Stimulated activated CD4-positive, alpha-beta T cell treated with anti-CD3 and anti-CD28 coated beads, TNF-alpha, amount 100 ng/mL, for 1 hour (primary cell): ENCODE measurements around the gene SERPINA1.
"Not testable (repeated sequence)": the region's sequence is repeated elsewhere in the genome, so short reads cannot be mapped to it uniquely, and the experiment has no call there.

Source experiments
- DNase-seq, 3 donors: peaks; one replicate each; pipeline ENCODE4 v3.0.0-alpha.2; 2020; ENCODE audit warnings: low read depth in 3 of 3, low spot score in 1 of 3

Gene SERPINA1

DNA sequence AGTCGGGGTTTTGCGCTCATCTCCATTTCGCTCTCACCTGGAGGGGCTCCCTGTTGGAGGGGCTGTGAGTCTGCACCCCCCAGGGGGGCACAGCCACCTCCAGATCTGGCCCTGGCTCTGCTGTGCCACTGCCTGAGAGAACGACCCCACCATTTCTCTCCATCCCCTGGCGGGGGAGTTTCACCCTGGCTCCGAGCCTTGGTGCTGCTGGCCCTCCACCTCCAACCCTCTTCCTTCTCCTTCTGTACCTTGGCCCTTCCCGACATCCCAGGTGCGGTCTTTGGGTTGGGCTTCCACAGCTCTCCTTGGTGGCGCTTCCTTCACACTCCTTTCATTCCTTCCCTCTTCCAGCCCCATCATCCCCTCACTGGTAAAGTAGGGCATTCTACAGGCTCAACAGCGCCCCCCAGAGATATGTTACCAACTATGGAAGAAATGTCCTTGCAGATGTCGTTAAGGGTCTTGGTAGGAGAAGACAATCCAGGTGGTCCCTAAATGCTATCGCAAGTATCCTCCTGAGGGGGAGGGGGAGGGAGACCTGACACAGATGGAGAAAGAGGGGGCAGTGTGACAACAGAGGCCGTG, 16.3 kb downstream of the SERPINA1 start:
- DNase-seq: no peak

DNA sequence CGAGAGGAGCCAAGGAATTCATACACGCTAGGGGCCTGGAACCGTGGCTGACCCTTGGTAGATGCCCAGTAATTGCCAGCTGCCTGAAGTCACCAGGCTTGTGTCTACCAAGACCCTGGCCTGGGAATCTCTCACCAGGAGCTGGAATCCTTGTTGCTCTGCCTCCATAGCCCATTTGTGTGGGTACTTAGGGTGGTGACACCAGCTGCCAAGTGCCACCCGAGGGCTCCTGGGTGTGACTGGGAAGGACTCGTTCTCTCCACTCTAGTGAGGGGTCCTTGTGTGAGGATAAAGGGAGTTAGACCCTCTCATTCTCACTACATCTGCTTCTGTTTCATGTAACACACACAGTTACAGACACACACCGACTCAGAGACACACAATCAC, 17.9 kb downstream of the SERPINA1 start:
- no peak for DNase-seq

DNA sequence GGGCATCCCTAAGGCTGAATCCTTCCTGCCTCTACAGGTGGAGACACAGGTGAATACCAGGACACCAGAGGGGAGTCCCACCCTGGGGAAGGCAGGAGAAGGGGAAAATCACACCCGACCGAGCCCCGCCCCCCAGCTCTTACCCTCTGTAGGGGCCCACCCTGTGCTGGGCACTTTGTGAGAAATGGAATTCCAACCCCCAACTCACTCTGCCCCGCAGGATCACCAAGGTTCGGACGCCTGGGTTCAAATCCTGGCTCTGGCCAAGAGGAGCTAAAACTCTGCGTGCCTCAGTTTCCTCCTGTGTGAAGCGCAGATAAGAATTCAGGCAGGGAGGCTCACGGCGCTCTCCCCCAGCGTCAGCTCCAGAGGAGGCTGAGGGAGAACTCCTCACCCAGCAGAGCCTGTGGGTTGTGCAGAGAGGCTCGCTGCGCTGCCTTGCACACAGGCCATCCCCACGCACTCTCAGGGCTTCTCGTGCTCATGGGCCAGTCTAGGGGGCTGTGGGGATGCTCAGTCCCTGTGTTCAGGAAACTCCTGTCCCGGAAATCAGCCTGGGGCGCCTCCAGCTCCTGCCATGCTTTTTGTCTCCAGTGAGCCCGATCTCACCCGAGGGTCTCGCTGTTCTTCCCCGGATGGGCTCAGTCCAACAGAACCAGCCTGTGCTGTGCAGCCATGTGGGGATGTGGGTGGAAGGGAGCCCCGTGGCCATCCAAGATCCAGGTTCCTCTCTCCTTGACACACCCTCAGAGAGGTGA, 18.5 kb downstream of the SERPINA1 start:
- not testable (repeated sequence) for DNase-seq

DNA sequence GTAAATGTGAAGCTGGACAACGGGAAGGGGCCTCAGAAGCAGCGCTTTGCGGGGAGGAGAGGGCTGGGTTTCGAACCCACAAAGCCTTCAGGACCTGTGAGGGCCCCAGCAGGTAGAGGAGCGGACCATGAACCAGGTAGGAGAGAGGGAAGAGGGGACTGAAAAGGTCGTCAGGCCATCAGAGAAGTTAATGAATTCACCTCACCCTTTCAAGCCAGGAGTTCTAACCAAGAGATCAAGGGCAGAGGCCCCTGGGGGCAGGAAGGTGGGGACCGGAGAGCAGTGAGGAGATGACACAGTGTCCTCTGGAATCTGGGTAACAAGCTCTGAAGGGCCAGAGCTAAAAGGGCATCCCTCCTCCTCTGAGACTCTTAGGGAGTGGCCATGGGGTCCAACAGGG, 19.4 kb downstream of the SERPINA1 start:
- DNase-seq: no peak

DNA sequence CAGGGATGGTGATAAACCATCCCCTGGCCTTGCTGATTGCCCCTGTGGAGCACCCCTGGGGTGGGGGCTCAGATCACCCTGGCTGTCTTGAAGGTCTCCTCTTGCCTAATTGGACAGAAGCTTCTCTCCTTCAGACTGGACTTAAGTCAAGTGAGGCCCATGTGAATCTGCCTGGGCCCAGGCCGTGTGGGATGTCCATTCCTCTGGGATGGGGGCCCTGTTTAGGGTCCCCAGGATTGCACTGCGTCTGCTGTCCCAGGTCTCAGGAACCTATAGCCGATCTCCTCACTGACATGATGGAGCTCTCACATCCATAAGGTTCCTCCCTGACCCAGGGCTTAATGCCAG, 20.2 kb downstream of the SERPINA1 start:
- no peak for DNase-seq

DNA sequence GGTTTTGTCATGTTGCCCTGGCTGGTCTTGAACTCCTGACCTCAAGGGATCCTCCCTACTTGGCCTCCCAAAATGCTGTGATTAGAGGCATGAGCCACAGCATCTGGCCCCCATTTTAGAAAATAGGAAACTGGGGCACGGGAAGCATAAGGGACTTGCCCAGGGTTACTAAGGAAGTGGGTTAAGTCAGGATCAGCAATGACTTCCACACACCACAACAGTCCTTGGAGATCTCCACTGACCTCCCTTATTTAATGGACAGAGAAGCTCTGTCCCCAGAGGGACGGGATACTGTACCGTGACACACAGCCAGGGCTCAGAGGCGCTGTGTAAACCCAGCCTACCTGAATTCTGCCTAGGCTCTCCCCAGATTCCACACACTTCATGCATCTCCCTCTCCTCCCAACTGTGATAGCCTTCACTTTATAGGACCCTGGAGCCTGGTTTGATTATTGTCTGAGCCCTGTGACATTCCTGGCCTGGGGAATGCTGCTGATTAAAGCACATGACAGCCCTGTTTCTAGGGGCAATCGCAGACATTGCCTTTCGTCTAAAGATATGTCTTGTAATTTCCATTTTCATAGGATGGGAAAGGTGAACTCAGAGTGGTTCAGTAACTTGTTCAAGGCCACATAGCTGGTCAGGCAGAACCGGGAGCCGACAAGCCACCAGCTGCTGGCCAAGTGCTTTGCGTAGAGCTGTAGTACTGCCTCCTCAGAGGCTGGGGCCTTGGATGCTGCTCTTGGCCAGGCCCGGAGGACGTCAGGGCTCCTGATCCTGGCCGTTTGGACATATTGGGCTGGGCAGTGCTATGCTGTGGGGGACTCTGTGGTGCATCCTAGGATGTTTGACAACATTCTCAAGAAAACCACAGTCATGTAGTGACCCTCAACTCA, 20.8 kb downstream of the SERPINA1 start:
- DNase-seq: no peak

DNA sequence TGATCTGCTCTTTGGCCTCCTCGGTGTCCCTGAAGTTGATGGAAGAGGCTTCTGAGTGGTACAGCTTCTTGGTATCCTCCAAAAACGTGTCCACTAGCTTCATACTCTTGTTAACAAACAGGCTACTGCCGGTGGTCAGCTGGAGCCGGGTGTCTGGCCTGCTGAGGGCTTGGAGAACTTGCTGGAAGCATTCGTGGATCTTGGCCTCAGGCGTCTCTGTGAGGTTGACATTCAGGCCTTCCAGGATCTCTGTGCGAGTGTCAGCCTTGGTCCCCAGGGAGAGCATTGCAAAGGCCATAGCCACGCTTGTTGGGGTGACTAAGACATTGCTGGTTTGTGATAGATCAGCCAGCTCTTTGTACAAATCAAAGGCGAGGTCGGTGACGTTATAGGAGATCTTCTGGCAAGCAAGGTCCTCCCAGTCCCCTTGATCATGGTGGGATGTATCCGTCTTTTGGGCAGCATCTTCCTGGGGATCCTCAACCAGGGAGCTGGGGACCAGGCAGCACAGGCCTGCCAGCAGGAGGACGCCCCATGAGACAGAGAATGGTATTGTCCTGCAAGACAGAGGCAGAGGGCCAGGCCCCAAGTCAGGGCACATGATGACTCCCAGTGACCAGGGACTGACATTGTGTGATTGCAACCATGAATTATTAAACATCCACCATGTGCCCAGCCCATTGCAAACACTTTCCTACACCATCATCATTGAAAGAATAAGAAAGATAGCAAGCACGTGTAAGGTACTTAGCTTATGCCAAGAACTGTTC, 22.1 kb downstream of the SERPINA1 start, which contains the start of gene SERPINA2:
SERPINA2 (minus strand) TSS at position 553 of the 770 bp plus-strand sequence.
- DNase-seq: no peak

DNA sequence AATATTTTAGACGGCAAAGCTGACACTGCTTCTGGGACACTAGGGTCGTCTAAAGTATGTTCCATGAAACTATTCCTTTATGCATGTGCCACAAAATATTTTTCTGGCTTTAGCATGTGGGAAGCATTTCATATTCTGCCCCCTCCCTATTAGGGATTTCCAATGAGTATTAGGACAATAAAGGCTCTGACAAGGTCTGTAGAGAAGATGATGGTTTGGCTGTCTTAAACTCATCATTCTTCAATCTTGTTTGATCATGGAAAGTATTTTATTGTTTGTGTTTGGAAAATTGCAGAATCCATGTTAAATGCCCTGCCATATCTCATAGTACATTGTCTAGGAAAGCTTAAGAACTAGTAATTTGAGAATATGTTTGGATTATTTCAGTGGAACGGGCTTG, 22.8 kb downstream of the SERPINA1 start:
- no peak for DNase-seq

DNA sequence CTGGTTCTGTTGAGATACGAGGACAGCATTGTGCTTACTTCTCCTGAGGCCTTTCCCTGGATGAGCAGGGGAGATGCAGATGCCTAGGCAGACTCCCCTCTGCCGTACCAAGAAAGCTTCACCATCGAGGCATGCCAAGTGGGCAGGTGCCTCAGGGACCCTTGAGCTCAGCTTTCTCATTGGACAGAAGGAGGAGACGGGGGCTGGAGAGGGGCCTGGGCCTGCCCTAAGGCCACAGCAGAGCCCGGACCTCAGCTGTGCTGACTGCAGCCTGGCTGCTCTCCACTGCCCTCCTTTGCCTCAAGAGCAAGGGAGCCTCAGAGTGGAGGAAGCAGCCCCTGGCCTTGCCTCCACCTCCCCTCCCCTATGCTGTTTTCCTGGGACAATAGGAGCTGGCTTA, 23.4 kb downstream of the SERPINA1 start:
- DNase-seq: no peak

DNA sequence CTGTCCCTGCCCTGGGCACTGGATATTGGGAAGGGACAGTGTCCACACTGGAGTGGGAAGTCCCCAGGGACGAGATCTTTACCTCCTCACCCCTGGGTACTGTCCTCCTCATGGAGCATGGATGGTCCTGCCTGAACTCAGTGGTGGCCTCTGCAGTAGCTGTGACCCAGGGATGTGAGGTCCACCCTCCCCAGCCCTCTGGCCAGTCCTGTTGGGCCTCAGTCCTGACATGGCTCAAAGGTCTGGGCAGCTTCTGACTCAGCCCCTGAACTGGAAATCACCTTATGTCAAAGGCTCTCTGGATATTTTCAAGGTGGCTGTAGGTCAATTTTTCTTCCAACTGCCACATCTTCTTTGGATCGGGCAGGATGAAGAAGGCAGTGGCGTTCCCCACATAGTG, 24.4 kb downstream of the SERPINA1 start:
- no peak for DNase-seq

DNA sequence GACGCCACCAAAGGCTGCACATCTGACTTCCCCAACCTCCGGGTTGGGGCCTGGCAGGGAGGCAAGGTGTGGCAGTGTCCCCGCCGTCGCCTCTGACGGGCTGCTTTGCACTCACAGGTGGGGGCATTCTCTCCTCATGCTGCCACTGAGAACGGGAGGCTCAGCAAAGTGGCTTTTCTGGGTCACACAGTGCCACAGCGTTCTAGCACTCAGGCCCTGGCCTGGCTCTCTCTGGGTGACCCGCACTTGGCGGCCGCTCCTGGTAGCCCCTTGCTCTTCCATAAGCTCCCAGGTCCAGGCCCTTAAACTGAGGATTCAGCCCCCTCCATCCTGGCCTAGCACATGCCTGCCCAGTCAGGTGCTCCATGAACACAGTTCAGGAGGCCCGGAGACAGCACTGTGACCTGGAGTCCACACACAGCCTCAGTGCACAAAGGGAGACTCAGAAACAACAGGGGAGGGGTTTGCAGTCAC, 25.2 kb downstream of the SERPINA1 start:
- no peak for DNase-seq

DNA sequence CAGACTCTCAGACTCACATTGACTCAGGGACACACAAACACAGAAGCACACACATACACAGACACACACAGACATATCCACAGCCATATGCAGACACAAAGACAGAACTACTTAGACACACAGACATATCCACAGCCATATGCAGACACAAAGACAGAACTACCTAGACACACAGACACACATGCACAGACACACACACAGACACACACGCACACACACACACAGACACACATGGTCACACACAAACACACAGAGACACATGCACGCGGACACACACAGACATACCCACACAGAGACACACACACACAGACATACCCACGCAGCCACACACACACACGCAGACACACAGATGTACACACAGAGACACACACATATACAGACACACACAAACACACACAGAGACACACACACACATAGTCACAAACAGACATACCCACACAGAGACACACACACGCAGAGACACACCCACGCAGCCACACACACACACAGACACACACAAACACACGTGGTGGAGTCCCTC, 25.7 kb downstream of the SERPINA1 start:
- no peak for DNase-seq

DNA sequence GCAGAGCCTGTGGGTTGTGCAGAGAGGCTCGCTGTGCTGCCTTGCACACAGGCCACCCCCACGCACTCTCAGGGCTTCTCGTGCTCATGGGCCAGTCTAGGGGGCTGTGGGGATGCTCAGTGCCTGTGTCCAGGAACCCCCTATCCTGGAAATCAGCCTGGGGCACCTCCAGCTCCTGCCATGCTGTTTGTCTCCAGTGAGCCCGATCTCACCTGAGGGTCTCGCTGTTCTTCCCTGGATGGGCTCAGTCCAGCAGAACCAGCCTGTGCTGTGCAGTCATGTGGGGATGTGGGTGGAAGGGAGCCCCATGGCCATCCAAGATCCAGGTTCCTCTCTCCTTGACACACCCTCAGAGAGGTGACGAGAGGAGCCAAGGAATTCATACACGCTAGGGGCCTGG, 26.7 kb downstream of the SERPINA1 start:
- DNase-seq: no peak

DNA sequence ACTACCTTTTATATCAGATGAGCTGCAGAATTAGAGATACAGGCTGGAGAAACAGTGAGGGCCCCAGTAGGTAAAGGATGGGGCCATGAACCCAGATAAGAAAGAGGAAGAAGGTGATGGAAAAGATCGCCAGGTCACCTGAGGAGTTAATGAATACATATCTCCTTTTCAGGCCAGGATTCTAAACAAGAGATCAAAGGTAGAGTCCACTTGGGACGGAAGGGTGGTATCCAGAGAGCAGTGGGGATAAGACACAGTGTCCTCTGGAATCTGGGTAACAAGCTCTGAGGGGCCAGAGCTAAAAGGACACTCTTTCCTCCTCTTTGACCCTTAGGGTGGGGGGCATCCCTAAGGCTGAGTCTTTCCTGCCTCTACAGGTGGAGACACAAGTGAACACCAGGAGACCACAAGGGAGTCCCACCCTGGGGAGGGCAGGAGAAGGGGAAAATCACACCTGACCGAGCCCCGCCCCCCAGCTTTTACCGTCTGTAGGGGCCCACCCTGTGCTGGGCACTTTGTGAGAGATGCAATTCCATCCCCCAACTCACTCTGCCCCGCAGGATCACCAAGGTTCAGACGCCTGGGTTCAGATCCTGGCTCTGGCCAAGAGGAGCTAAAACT, 27.3 kb downstream of the SERPINA1 start:
- no peak for DNase-seq

DNA sequence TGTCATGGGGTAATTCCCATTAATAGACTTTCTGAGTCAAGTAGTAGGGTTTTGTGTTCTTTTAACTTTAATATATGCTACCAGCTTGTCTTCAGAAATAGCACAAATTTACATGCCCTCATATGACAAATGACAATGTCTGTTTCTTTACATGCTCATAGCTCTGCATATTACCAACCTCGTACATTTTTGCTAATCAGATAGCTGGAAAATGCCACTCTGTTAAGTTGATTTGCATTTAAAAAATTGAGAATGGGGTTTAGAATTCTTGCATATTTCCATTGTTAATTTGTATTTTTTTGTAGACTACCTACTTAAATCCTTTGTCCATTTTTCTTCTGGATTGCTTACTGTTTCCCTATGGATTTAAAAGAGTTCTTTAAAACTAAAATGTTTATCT, 31.2 kb downstream of the SERPINA1 start:
- DNase-seq: no peak

DNA sequence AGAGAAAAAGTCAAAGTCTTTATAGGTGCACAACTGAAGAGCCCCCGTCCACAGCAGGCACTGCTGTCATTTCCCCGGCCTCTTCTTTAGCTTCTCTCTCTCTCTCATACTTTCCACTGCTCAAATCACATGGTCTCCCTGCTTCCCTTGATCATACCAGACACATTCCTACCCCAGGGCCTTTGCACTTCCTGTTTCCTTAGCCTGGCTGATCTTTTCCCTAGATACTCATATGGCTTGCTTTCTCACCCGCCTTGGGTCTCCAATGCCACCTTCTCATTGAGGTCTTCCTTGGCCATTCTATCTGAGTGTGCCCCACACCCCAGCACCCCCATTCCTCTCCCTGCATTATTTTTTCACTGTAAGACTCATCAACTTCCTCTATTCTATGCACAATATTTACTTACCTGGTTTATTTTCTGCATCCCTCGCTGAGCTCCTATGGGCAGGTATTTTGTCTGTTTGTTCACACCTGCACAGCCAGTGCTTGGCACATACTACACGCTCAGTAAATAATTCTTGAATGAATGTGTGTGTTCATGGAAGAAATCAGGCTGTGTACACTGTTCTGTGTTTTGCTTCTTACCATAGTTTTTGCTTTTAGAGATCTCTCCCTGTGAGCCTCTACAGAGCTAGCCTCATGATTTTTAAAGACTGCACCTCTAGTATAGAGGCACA, 31.9 kb downstream of the SERPINA1 start:
- no peak for DNase-seq

DNA sequence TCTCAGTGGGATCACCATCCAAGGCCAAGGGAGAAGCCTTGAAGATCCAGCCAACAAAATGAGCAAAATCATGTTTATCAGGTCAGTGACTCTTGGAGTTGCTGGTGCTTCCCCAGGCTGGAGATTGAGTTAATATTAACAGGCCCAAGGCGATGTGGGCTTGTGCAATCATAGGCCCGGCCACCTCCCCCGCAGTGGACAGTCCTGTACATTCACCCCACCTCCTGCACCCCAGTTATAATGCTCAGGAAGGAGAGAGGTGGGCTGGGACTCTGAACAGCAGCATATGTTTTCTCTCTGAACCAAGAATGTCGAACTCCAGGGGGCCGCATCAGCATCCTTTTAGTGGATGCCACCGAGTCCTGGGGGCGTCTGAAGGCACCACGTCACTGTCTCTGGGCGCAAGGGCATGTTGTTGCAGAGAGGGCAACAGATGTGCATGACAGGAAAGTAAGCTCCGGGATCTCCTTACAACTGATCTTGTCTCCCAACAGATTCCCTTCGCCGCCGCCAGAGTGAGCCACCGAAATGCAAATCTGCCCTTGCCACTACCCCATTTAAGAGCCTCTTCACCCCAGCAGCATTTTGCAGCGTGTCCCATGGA, 33.1 kb downstream of the SERPINA1 start:
- no peak for DNase-seq

DNA sequence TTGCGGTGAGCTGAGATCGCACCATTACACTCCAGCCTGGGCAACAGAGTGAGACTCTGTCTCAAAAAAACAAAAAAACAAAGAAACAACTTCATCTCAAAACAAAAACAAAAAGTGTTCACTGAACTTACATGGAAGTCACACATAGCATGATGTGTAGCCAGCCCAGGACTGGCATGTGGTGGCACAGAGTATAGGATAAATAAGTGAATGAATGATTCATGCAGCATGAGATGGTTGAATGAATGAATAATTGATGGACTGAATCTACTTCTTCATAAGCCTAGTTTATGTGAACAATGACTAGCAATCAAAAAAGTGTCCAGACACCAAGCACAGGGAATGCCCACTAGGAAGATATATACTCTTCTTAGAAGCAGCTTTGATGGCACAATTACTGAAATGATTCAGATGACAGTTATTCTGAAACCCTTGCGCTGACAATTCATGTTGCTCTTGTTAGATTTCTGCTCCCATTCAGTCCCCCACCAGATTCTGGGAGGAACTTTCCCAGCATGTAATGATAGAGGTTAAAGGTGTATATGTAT, 33.7 kb downstream of the SERPINA1 start:
- no peak for DNase-seq

DNA sequence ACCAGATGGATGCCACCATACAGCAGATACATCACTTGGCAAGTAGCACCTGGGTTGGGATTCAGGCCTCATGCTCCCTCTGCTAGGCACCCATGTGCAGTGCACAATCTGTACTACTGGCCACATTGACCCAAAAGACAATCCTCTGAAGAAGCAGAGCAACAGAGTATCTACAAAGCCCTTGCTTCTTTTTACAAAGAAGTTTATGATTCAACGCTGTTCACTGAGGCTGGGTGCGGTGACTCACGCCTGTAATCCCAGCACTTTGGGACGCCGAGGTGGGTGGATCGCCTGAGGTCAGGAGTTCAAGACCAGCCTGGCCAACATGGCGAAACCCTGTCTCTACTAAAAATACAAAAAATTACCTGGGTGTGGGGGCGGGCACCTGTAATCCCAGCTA, 34.2 kb downstream of the SERPINA1 start:
- not testable (repeated sequence) for DNase-seq
